Activated CD4-positive, alpha-beta memory T cell treated with anti-CD3 and anti-CD28 coated beads for 36 hours (primary cell): ENCODE measurements around the gene OR2T34. TPM values are rescaled to one million over a fixed set of nuclear protein-coding genes. Genes with fewer than 3 reads are reported as not detected.
"Not testable (repeated sequence)": the region's sequence is repeated elsewhere in the genome, so short reads cannot be mapped to it uniquely, and the experiment has no call there.

Experiments used
- CTCF ChIA-PET: fragments of 350-600 bp; sonication (Branson Sonifier 250); formaldehyde crosslinking; loops from one replicate; lab custom pipeline; 2021; ENCODE audit warnings: antibody characterized with exemption, inconsistent platforms; lab: Charles Lee
- POLR2A ChIA-PET: fragments of 350-600 bp; sonication (Branson Sonifier 250); formaldehyde crosslinking; loops from one replicate; lab custom pipeline; 2021; ENCODE audit warnings: antibody characterized with exemption; lab: Charles Lee
- DNase-seq: peaks from one replicate; pipeline ENCODE4 v3.0.0-alpha.2; 2020
- H3K27ac Mint-ChIP-seq: one replicate; pipeline ENCODE4 v1.8.0; 2021; ENCODE audit warnings: mixed read lengths
- H3K27me3 Mint-ChIP-seq: one replicate; pipeline ENCODE4 v1.8.0; 2021; ENCODE audit warnings: mixed read lengths
- H3K36me3 Mint-ChIP-seq: one replicate; pipeline ENCODE4 v1.8.0; 2021; ENCODE audit warnings: mixed read lengths
- H3K4me1 Mint-ChIP-seq: one replicate; pipeline ENCODE4 v1.8.0; 2021; ENCODE audit warnings: low read depth, mixed read lengths
- H3K4me3 Mint-ChIP-seq: one replicate; pipeline ENCODE4 v1.8.0; 2021; ENCODE audit warnings: mild to moderate bottlenecking, mixed read lengths
- H3K9me3 Mint-ChIP-seq: one replicate; pipeline ENCODE4 v1.8.0; 2021; ENCODE audit warnings: mixed read lengths
- intact Hi-C: fragments of 100-400 bp; cut with micrococcal nuclease; formaldehyde crosslinking; loops from one replicate; pipeline ENCODE4 v1.15.1; 2023
- total RNA-seq, 2 experiments: library from RNA; stranded (reverse); gene quantifications; one replicate each; pipeline ENCODE4 v1.2.3, GENCODE V29; 2021

The OR2T34 gene
- total RNA-seq, 2 experiments from 2014 or later = not detected

- CTCF ChIA-PET, H3K27me3 Mint-ChIP-seq, H3K4me3 Mint-ChIP-seq, H3K9me3 Mint-ChIP-seq, H3K4me1 Mint-ChIP-seq, H3K27ac Mint-ChIP-seq, intact Hi-C loops, DNase-seq, H3K36me3 Mint-ChIP-seq, POLR2A ChIA-PET: not testable (repeated sequence)
Observed at GRCh38 chr1:248547383-248547782, 27.2 kb downstream of the OR2T34 start.

GRCh38 chr1:248537449-248537848, 37.1 kb downstream of the OR2T34 start:
- DNase-seq, H3K36me3 Mint-ChIP-seq, H3K27me3 Mint-ChIP-seq, POLR2A ChIA-PET, CTCF ChIA-PET, H3K4me3 Mint-ChIP-seq, H3K4me1 Mint-ChIP-seq, intact Hi-C loops, H3K9me3 Mint-ChIP-seq, H3K27ac Mint-ChIP-seq: not testable (repeated sequence)

Other genes starting within 250 kb of the OR2T34 start
- gene OR14C36, start 226.0 kb downstream of the OR2T34 start, total RNA-seq = not detected
- not detected for gene OR2T4, start 213.1 kb downstream of the OR2T34 start, total RNA-seq
- not detected for gene OR2T6, start 199.0 kb downstream of the OR2T34 start, total RNA-seq
- not detected for gene OR2T1, start 171.7 kb downstream of the OR2T34 start, total RNA-seq
- not detected for gene OR2T2, start 129.1 kb downstream of the OR2T34 start, total RNA-seq
- gene OR2T3, start 101.4 kb downstream of the OR2T34 start, total RNA-seq = not detected
- gene OR2T5, start 86.2 kb downstream of the OR2T34 start, total RNA-seq = not detected
- gene OR2G6, start 66.7 kb downstream of the OR2T34 start, total RNA-seq = not detected
- not detected for gene OR2T29, start 12.0 kb downstream of the OR2T34 start, total RNA-seq
- gene OR2T10, start 22.9 kb upstream of the OR2T34 start, total RNA-seq = not detected
- not detected for gene OR2T11, start 60.3 kb upstream of the OR2T34 start, total RNA-seq
- gene OR2T35, start 70.5 kb upstream of the OR2T34 start, total RNA-seq = not detected
- gene OR2T27, start 80.8 kb upstream of the OR2T34 start, total RNA-seq = not detected
- not detected for gene OR14I1, start 128.0 kb upstream of the OR2T34 start, total RNA-seq
- gene LYPD8, start 181.0 kb upstream of the OR2T34 start, total RNA-seq = not detected